ENCODE measurements around the gene UBL7.
"Not testable (repeated sequence)": the region's sequence is repeated elsewhere in the genome, so short reads cannot be mapped to it uniquely, and the experiment has no call there.

Gene UBL7, protein sequence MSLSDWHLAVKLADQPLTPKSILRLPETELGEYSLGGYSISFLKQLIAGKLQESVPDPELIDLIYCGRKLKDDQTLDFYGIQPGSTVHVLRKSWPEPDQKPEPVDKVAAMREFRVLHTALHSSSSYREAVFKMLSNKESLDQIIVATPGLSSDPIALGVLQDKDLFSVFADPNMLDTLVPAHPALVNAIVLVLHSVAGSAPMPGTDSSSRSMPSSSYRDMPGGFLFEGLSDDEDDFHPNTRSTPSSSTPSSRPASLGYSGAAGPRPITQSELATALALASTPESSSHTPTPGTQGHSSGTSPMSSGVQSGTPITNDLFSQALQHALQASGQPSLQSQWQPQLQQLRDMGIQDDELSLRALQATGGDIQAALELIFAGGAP

DNA sequence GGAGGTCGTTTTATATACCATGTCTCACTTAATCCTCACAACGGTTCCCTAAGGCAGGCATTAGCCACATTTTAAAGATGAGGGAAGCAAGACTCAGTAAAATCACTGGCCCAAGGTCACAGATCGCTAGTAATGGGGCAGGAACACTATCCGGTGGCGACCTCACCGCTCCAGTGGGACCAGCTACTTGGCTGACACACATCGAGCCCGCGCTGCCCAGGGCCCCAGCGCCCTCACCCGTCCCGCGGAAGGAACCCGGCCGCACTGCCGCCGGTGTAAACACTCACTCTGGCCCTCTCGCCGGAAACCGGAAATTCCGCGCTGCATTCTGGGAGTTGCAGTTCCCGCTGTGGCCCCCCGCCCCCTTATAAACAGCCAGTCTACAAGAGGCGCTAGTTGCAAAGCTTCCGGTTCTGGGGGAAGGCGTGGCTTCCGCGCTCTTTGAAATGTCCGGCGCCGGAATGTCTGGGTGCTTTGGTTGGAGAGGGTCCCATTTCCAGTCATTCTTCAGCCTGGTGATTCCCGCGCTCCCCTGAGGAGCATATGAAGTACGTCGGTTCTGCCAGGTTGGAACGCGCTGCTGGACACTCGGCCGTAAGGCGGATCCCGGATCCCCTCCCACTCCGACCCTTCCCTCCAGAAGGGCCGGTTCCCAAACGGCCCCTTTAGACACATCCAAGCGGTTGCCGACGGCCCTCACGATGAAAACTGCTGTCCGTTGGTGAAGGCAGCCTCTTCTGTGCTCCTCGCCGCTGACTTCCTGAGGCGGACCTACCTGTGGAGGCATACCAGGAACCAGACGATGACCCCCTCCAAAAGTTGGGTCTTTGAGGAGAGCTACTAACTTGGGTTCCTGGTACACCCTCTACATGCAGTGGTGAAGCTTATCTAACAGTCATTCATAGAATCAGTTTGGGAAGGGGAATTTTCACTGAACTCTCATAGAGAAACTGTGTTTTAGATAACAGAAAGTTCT is at the start of gene UBL7:
Gene UBL7, minus strand, starts transcription at position 290 of the 976 bp plus-strand sequence. CDS start 2,293 bp downstream, outside the sequence.
- DNase-seq (ENCODE audit: low read depth in 1 of 2, low spot score in 1 of 2) = peak; percentile 95

DNA sequence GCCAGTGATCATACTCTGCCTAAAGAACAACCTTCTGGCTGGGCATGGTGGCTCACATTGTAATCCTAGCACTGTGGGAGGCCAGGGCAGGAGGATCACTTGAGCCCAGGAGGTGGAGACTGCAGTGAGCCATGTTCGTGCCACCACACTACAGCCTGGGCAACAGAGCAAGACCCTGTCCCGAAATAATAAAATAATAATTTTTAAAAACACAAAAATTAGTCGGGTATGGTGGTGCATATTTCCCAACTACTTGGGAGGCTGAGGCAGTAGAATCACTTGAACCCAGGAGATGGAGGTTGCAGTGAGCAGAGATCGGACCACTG is 45.5 kb upstream of the UBL7 start:
- no peak for DNase-seq (ENCODE audit: low read depth in 1 of 2, low spot score in 1 of 2)

DNA sequence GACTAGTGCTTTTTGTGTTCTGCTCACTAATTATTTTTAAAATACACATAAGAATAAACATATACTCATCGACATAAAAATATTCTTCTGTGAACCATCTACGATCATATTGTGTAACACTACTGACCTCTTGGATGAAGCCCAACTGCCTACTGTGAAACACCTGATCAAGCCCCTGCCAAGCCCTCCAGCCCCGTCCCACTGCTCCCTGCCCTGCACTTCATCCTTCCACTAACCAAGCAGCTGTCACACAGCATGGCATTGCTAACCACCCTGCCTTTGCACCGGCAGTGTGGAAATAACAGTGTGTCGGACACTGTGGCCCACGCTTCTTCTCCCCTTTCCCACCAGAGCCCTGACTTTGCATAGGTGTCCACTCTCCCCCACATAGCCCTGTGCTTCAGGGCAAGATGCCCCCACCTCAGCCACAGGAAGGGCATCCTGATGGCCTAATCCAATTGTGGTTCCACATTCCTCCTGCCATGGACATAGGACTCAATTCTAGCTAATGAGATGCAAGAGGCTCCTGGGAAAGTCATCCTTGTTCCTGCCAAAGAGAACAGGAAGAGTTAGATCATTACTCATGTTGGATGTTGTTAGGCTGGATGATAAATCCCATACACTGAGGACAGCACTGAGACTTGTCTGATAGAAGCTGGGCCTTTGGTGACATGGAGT is 45.0 kb upstream of the UBL7 start:
- no peak for DNase-seq (ENCODE audit: low read depth in 1 of 2, low spot score in 1 of 2)

DNA sequence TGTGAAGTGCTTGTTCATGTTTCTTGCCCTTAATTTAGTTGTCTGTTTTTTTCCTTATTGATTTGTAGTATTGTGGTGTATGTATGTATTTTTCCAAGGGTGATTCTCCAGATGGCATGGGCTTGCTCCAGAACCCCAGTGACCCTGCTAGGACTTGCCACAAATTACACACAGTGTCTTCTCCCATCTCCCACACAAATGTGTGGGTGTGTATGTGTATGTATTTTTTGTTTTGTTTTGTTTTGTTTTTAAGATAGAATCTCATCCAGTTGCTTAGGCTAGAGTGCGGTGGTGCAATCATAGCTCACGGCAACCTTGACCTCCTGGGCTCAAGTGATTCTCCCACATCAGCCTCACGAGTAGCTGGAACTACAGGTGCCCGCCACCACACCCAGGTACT is 43.9 kb upstream of the UBL7 start:
- no peak for DNase-seq (ENCODE audit: low read depth in 1 of 2, low spot score in 1 of 2)

DNA sequence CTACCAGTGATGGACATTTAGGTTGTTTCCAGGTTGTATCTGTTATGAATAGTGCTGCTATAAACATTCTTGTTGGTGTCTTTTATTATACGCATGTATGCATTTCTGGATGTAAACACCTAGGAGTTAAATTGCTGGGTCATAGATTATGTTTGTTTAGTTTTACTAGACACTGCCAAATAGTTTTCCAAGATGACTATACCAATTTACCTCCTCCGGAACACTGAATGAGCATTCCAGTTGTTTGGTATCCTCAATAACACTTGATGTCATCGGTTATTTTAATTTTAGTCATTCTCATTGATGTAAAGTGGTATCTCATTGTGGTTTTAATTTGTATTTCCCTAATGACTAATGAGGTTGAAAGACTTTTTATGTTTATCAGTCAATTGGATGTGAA is 43.5 kb upstream of the UBL7 start:
- DNase-seq (ENCODE audit: low read depth in 1 of 2, low spot score in 1 of 2) = no peak

DNA sequence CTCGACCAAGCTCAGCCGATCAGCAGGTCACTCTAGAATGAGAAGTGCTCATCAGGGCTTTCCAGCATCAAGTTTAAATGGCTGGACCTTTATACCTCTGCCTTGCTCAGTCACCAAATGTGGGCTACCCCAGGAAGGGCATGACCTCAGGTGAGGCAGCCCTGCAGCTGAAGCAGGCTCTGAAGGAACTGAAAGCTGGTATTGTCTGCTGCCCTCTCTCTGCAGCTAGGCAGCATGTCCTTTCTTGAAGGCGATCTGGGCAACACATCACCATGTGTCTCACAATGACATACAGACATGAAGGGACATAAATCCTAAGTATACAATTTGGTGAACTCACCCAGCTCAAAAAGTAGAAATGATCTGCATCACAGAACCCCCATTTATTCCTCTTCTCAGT is 41.3 kb upstream of the UBL7 start:
- no peak for DNase-seq (ENCODE audit: low read depth in 1 of 2, low spot score in 1 of 2)

DNA sequence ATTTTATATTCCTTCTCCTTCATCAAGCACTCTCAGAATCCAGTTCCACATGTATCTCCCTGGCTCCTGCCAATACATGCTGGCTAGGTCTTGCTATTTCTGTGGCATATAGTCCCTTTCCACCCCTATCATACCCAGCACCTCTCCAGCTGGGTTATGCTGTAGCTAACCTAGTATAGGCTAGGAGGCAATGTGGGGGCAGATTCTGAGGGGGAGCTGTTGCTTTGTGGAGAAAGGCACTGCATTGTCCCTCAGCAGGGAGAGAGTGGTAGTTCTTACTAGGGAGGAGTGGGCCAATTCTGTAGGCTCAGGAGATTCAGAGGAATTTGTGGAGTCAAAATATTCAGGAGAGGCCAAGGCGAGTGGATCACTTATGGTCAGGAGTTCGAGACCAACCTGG is 39.4 kb upstream of the UBL7 start:
- no peak for DNase-seq (ENCODE audit: low read depth in 1 of 2, low spot score in 1 of 2)

DNA sequence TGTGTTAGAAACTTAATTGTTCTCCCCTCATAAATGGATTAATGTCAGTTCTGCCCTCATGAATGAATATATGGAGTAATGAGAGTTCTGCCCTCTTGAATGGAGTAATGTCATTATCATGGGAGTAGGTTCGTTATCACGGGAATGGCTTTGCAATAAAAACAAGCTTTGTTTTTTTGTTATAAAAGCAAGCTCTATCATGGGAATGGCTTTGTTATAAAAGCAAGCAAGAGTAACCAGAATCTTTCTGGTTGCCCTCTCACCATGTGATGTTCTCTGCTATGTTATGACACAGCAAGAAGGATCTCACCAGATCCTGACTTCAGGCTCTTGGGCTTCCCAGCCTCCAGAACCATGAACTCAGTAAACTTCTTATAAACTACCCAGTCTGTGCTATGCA is 38.4 kb upstream of the UBL7 start:
- DNase-seq (ENCODE audit: low read depth in 1 of 2, low spot score in 1 of 2) = no peak

DNA sequence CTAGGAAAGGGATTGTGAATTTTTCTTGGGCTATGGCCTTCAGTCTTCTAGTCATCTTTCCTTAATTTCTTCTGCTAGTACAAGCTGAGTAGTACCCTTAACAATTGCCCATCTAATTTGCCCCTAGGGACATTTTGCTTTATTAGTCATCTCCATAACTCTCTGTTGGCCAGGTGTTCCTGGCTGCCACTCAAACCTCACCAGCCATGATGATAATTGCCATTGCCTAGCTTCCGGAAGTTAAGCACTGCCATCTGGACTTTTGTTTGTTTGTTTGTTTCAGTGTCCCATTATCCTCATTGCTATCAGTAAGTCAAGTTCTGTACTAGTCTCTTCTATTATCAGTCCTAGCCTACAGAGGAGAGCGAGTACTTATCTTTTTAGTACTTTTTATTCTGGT is 36.6 kb upstream of the UBL7 start:
- no peak for DNase-seq (ENCODE audit: low read depth in 1 of 2, low spot score in 1 of 2)

DNA sequence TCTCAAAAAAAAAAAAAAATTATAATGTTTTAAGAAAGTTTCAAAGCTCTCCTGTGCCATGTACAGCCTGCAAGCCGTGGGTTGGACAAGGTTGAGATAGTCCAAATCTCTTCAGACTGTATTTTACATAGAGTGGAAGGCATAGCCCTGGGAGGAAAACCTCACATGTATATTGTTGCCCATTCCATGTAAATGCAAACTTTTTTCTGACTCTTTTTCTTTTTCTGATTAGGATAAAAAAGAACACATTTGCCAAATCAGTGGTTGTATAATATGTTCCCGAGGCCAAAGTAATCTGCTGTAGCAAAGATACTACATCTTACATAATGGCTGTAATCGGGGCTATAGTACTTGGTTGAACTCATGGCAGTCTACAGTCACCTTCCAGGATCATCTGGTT is 35.7 kb upstream of the UBL7 start:
- no peak for DNase-seq (ENCODE audit: low read depth in 1 of 2, low spot score in 1 of 2)

DNA sequence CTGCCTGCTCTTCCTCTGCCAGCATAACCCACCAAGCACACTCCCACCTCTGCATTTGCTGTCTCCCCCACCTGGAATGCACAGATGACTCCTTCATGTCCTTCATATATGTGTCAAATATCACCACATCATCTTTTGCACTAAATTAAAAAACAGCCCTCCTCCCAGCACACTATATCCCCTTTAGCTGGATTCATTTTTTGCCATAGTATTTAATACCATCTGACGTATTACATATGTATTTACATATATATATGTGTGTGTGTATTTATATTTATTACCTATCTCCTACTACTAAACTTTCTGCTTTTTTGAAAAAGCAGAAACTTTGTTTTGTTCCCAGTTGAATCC is 29.4 kb upstream of the UBL7 start:
- DNase-seq (ENCODE audit: low read depth in 1 of 2, low spot score in 1 of 2) = no peak

DNA sequence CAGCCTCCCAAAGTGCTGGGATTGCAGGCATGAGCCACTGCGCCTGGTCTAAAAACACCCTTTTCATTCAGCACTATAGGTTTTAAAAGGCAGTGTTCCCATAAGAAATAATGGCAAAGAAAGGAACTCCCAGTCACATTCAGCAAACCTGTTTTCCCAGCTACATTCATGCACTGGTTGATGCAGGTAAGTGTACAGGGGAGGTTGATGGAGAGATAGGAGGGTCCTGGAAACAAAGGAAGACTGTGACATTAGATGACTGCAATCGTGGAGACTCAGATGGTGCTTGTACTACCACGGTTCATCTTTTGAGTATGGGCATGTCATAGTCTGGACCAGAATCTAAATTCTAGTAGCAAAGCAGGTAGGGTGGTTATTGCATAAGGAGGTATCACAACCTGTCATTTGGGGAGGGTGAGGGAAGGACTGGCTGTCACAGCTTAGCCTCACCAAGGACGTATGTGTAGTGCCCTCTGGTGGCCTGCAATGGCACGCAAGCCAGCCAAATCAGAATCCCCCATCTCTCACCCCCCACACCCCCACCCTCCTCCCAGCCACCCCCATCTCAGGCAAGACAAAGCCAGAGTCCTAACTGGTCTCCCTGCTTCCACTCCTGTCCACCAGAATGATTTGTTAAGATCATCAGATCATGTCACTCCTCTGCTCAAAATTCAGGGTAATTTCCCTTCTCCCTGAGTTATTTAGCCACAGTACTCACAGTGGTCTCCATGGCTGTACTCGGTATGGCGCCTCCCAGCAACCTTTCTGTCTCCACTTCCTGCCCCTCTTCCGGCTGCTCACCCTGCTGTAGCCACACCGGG is 28.8 kb upstream of the UBL7 start:
- peak; percentile 32 to 54 for DNase-seq (ENCODE audit: low read depth in 1 of 2, low spot score in 1 of 2)

DNA sequence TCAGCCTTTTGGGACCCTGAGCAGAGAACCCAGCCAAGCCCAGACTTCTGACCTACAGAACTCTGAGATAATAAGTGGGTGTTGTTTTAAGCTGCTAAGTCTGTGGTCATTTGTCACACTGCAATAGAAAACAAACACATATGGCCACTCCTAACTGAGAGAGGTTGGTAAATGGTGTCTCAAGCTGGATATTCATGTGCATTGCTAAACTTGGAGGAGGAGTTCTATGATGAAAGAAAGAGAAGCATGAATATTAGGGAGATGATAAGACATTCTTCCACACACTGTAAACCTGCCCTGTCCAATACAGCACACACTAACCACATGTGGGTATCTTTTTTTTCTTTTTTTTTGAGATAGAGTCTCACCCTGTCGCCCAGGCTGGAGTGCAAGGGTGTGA is 27.8 kb upstream of the UBL7 start:
- no peak for DNase-seq (ENCODE audit: low read depth in 1 of 2, low spot score in 1 of 2)

DNA sequence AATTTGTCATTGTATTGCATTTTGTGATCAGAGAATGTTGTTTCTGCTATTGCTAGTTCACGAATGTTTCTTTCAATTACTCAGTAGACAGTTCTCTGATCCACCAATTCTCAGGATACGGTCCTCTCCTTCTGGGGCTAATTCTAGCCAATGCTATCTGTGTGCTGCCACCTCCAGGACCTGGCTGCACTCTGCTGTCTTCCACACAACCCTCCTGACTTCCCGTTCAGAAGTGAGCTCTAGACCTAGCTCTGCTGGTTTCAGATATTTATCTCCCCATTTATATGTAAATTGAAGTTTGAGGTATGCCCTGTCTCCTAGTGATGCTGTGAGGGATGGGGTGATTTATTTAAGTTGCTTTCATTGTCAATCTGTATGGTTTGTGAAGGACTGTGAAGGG is 21.7 kb upstream of the UBL7 start:
- no peak for DNase-seq (ENCODE audit: low read depth in 1 of 2, low spot score in 1 of 2)

DNA sequence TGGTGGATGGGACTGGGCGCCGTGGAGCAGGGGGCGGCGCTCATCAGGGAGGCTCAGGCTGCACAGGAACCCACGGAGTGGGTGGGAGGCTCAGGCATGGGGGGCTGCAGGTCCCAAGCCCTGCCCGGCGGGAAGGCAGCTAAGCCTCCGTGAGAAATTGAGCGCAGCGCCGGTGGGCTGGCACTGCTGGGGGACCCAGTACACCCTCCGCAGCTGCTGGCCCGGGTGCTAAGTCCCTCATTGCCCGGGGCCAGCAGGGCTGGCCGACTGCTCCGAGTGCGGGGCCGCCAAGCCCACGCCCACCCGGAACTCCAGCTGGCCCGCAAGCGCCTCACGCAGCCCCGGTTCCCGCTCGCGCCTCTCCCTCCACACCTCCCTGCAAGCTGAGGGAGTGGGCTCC is 19.4 kb upstream of the UBL7 start:
- not testable (repeated sequence) for DNase-seq (ENCODE audit: low read depth in 1 of 2, low spot score in 1 of 2)

DNA sequence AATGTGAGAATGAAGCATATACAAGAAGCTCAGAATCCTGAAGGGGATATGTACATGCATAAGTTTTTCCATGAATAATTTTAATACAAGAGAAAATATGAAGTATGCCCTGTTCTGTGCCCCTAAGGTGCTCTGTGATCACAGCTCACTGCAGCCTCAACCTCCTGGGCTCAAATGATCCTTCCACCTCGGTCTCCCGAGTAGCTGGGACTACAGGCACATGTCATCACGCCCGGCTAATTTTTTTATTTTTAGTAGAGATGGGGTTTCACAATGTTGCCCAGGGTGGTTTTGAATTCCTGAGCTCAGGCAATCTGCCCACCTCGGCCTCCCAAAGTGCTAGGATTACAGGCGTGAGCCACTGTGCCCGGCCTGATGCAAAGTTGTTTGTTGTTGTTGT is 10.7 kb upstream of the UBL7 start:
- not testable (repeated sequence) for DNase-seq (ENCODE audit: low read depth in 1 of 2, low spot score in 1 of 2)

DNA sequence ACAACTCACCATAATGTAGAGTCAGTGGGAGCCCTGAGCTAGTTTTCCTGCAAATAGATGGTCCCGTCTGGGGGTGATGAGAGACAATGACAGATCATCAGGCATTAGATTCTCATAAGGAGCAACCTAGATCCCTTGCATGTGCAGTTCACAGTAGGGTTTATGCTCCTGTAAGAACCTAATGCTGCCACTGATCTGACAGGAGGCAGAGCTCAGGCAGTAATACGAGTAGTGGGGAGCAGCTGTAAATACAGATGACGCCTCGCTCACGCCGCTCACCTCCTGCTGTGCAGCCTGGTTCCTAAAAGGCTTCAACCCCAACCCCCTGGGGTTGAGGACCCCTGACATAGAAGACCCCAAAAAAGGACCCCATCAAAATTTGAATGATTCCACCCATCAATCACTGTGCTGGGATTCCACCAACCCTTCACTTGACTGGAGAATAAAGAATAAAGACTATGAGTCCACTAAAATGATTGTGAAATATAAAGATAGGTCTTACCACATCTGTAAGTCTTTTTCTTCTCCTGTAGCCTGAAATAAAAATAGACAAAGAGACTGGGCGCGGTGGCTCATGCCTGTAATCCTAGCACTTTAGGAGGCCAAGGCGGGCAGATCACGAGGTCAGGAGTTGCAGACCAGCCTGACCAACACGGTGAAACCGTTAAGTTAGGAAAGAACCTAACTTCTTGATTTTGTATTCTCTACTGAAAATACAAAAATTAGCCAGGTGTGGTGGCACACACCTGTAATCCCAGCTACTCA is 9.9 kb upstream of the UBL7 start:
- no peak for DNase-seq (ENCODE audit: low read depth in 1 of 2, low spot score in 1 of 2)

DNA sequence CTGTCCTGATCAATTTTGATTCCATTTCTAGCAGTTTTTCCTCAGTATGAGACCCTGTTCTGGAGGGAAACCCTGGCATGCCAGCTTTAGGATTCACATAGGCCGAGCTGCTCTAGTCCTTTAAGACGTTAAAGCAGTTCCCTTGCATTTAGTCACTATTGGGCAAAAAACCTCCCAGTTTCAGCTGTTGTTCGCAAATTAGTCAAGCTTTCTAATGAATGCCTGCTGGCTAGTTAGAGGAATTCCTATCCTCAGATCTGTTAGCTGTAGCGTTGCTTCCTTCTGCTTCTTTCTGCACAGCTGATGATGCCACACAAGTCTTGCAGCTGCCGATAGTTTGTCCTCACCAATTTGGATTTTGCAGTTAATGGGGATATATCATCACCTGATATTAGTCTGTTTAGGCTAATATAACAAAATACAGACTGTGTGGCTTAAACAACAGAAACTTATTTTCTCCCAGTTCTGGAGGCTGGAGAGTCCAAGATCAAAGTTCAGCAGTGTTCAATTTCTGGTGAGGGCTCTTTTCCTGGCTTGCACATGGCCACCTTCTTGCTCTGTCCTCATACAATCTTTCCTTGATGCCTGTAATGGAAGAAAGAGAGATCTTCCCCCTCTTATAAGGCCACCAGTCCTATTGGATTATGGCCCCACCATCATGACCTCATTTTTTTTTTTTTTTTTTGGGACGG is 7.5 kb upstream of the UBL7 start:
- DNase-seq (ENCODE audit: low read depth in 1 of 2, low spot score in 1 of 2) = no peak

DNA sequence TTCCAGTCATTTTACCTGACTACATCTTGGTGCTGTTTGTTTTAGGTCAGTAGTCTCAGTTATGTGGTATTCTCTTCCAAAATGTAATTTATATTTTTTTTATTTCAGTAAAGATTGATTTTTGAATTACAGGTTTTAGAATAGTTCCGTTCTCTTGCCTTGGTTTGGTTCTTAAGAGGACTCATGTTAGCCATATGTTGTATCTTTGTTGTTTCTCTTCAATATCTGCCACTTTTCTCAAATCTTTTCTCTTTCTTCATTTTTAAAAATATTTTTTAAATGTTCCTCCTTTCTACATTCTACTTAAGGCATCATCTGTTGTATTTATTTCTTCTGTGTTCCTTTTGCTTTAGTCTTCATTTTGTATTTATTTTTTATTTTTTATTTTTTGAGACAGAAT is 5.6 kb upstream of the UBL7 start:
- DNase-seq (ENCODE audit: low read depth in 1 of 2, low spot score in 1 of 2) = no peak

DNA sequence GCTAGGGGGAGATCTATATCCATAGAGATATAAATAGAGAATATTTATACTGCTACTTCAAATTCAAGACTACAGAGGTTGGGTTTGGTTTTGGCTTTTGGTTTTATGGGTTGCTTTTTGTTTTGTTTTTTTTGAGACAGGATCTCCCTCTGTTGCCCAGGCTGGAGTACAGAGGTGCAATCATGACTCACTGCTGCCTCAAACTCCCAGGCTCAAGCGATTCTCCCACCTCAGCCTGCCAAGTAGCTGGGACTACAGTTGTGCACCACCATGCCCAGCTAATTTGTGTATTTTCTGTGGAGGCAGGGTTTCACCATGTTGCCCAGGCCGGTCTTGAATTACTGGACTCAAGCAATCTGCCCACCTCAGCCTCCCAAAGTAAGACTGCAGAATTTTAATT is 3.9 kb upstream of the UBL7 start:
- no peak for DNase-seq (ENCODE audit: low read depth in 1 of 2, low spot score in 1 of 2)
